ENCODE data around the gene BABAM2. TPM values are rescaled to one million over a fixed set of nuclear protein-coding genes. Genes with fewer than 3 reads are reported as not detected.

BABAM2 gene
- total RNA-seq, 2 experiments from 2014 or later, result 66.8 to 68.4 TPM

- CTCF ChIA-PET, result no interaction called here
- POLR2A ChIA-PET, result no interaction called here
- Mint-ChIP-seq H3K27ac (no peak overlapping the region), H3K27me3 (no peaks in the 10 kb centered on the region), H3K4me3 (no peak overlapping the region), H3K36me3 (ENCODE audit: low read depth) (peaks cover 5% of the 10 kb centered on the region), H3K9me3 (no peaks in the 10 kb centered on the region), H3K4me1 (ENCODE audit: low read depth) (peaks cover 1% of the 10 kb centered on the region)
- DNase-seq (no peak), ATAC-seq (no peak)
- intact Hi-C loops (cut with micrococcal nuclease), result no loop called here
- TF ChIP-seq, protein P1, sequence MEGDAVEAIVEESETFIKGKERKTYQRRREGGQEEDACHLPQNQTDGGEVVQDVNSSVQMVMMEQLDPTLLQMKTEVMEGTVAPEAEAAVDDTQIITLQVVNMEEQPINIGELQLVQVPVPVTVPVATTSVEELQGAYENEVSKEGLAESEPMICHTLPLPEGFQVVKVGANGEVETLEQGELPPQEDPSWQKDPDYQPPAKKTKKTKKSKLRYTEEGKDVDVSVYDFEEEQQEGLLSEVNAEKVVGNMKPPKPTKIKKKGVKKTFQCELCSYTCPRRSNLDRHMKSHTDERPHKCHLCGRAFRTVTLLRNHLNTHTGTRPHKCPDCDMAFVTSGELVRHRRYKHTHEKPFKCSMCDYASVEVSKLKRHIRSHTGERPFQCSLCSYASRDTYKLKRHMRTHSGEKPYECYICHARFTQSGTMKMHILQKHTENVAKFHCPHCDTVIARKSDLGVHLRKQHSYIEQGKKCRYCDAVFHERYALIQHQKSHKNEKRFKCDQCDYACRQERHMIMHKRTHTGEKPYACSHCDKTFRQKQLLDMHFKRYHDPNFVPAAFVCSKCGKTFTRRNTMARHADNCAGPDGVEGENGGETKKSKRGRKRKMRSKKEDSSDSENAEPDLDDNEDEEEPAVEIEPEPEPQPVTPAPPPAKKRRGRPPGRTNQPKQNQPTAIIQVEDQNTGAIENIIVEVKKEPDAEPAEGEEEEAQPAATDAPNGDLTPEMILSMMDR (IDR thresholded peaks at IDR 0.05), result no peak
Measured at GRCh38 chr2:28312307-28313219, 422.0 kb downstream of the BABAM2 start.

GRCh38 chr2:28313220-28313784 lies 422.8 kb downstream of the BABAM2 start:
- intact Hi-C loops (cut with micrococcal nuclease), result no loop called here
- Mint-ChIP-seq H3K27ac (no peak overlapping the region), H3K27me3 (no peaks in the 10 kb centered on the region), H3K4me3 (no peak overlapping the region), H3K36me3 (ENCODE audit: low read depth) (peaks cover 2% of the 10 kb centered on the region), H3K9me3 (no peaks in the 10 kb centered on the region), H3K4me1 (ENCODE audit: low read depth) (peaks cover 1% of the 10 kb centered on the region)
- ChIA-PET CTCF (interaction anchor here (0.9 kb wide), 1 partner anchor 16 kb away, joined by 3 read pairs; no protein-coding TSS in a partner anchor), POLR2A (no interaction called here)
- no peak for DNase-seq
- TF ChIP-seq, protein P1 (IDR thresholded peaks at IDR 0.05), result no peak
- no peak for ATAC-seq

DNA sequence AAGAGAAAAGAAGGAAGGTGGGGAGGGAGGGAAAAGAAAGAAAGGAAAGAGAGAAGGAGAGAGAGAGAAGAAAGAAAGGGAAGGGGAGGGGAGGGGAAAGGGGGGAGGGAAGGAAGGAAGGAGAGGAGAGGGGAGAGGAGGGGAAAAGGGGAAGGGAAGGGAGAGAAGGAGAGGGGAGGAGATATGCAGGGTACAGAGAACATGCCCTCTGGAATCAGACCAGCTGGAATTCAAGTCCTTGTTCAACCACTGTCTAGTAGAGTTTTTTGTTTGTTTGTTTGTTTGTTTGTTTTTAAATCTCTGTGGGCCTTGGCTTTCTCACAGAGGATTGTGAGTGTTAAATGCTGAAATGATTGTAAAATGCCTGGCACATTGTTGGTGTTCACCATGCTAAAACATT lies 424.4 kb downstream of the BABAM2 start:
- H3K4me1 Mint-ChIP-seq (ENCODE audit: low read depth), result peaks cover 1% of the 10 kb centered on the region
- intact Hi-C loops (cut with micrococcal nuclease), result no loop called here
- ATAC-seq (no peak), DNase-seq (no peak)
- CTCF ChIA-PET, result no interaction called here
- POLR2A ChIA-PET, result interaction anchor here (1.8 kb wide), 1 partner anchor 35 kb away, joined by 4 read pairs; no protein-coding TSS in a partner anchor
- peaks cover 2% of the 10 kb centered on the region for H3K36me3 Mint-ChIP-seq (ENCODE audit: low read depth)
- no peaks in the 10 kb centered on the region for H3K9me3 Mint-ChIP-seq
- H3K4me3 Mint-ChIP-seq, result no peak overlapping the region
- no peak overlapping the region for H3K27ac Mint-ChIP-seq
- no peaks in the 10 kb centered on the region for H3K27me3 Mint-ChIP-seq
- TF ChIP-seq, protein P1 (IDR thresholded peaks at IDR 0.05), result no peak

- no peak for DNase-seq
- TF ChIP-seq, protein P1 (IDR thresholded peaks at IDR 0.05), result no peak
- no peak for ATAC-seq
- Mint-ChIP-seq H3K9me3 (no peaks in the 10 kb centered on the region), H3K4me1 (ENCODE audit: low read depth) (peaks cover 1% of the 10 kb centered on the region), H3K27ac (no peak overlapping the region), H3K27me3 (no peaks in the 10 kb centered on the region), H3K4me3 (no peak overlapping the region), H3K36me3 (ENCODE audit: low read depth) (no peaks in the 10 kb centered on the region)
- ChIA-PET CTCF (no interaction called here), POLR2A (no interaction called here)
- intact Hi-C loops (cut with micrococcal nuclease), result no loop called here
Measured at GRCh38 chr2:28316546-28317335, 426.2 kb downstream of the BABAM2 start.
